IPS DF 4.7 (cell line): ENCODE measurements around the gene PATJ.
A peak's percentile ranks its signal among the peaks of the same experiment; 100 is the strongest.
"Not testable (repeated sequence)": the region's sequence is repeated elsewhere in the genome, so short reads cannot be mapped to it uniquely, and the experiment has no call there.

Source experiments
- DNase-seq: peaks from one replicate; pipeline ENCODE4 v3.0.0-alpha.2; 2013; ENCODE audit warnings: low spot score; ENCODE audit errors: extremely low read depth

Gene PATJ

GRCh38 chr1:61741711-61742619, at the start of gene PATJ:
TSS of gene PATJ (plus strand) at chr1:61742480. CDS start at chr1:61762893, 20,413 bp downstream.
- DNase-seq = no peak

- DNase-seq = no peak
Measured at GRCh38 chr1:61699911-61700851, 42.1 kb upstream of the PATJ start.

GRCh38 chr1:61708953-61709907, 33.0 kb upstream of the PATJ start:
- no peak for DNase-seq

- no peak for DNase-seq
Measured at GRCh38 chr1:61709908-61710289, 32.4 kb upstream of the PATJ start.

- not testable (repeated sequence) for DNase-seq
Measured at GRCh38 chr1:61711257-61711656, 31.0 kb upstream of the PATJ start.

- no peak for DNase-seq
Measured at GRCh38 chr1:61711969-61712368, 30.3 kb upstream of the PATJ start.

GRCh38 chr1:61718996-61719663, 23.1 kb upstream of the PATJ start:
- DNase-seq = not testable (repeated sequence)

GRCh38 chr1:61724506-61724812, 17.8 kb upstream of the PATJ start:
- no peak for DNase-seq

- peak; percentile 60 for DNase-seq
Measured at GRCh38 chr1:61724813-61725694, 17.2 kb upstream of the PATJ start, which contains the start of gene TM2D1. TSS of gene TM2D1 (minus strand) at chr1:61725141. CDS start at chr1:61725120, 21 bp downstream.

GRCh38 chr1:61727544-61727943, 14.7 kb upstream of the PATJ start:
- DNase-seq = no peak

GRCh38 chr1:61730679-61731078, 11.6 kb upstream of the PATJ start:
- DNase-seq = not testable (repeated sequence)

GRCh38 chr1:61732726-61733125, 9.6 kb upstream of the PATJ start:
- no peak for DNase-seq

- no peak for DNase-seq
Measured at GRCh38 chr1:61740751-61741700, 1.3 kb upstream of the PATJ start.

- no peak for DNase-seq
Measured at GRCh38 chr1:61742620-61743430, 545 bp downstream of the PATJ start.

- DNase-seq = no peak
Measured at GRCh38 chr1:61743431-61743705, 1.1 kb downstream of the PATJ start.

GRCh38 chr1:61743716-61744580, 1.7 kb downstream of the PATJ start:
- no peak for DNase-seq

GRCh38 chr1:61746813-61747212, 4.5 kb downstream of the PATJ start:
- no peak for DNase-seq
